GM10266 (cell line): ENCODE results near the gene CABYR.

ENCODE experiments used
- DNase-seq: peaks from one replicate; pipeline ENCODE4 v3.0.0; 2012; ENCODE audit errors: extremely low spot score
- CTCF ChIP-seq: IDR thresholded peaks from 2 replicates; pipeline ENCODE4 v1.5.1; 2012; ENCODE audit warnings: mild to moderate bottlenecking, low read depth; ENCODE audit not compliant: control insufficient read depth, insufficient read depth; ENCODE audit errors: missing control alignments

The CABYR gene

GRCh38 chr18:24157855-24158254 lies 19.0 kb downstream of the CABYR start:
- no peak for TF ChIP-seq CTCF
- DNase-seq, result no peak

GRCh38 chr18:24160086-24160485 lies 21.2 kb downstream of the CABYR start:
- TF ChIP-seq CTCF, result no peak
- no peak for DNase-seq

- DNase-seq, result no peak
- TF ChIP-seq CTCF, result no peak
These were observed 22.4 kb downstream of the CABYR start for GRCh38 chr18:24161304-24161703.

GRCh38 chr18:24168496-24168895 lies 29.6 kb downstream of the CABYR start:
- no peak for TF ChIP-seq CTCF
- DNase-seq, result no peak

GRCh38 chr18:24170360-24170759 lies 31.5 kb downstream of the CABYR start:
- TF ChIP-seq CTCF, result no peak
- no peak for DNase-seq

- TF ChIP-seq CTCF, result no peak
- DNase-seq, result no peak
These were observed 35.1 kb downstream of the CABYR start for GRCh38 chr18:24173997-24174396.

- DNase-seq, result peak; percentile 64
- peak; percentile 54 for TF ChIP-seq CTCF
These were observed 38.0 kb downstream of the CABYR start for GRCh38 chr18:24176727-24177416.
